ENCODE data around the gene C1QTNF12.

- TF ChIP-seq CTCF (IDR thresholded peaks at IDR 0.05) (no peak), POLR2A (IDR thresholded peaks at IDR 0.05) (no peak)
Observed at GRCh38 chr1:1255611-1256010, 9.1 kb upstream of the C1QTNF12 start.
